ENCODE data around the gene SKIDA1.

Gene SKIDA1

GRCh38 chr10:21502348-21502740, 23.1 kb downstream of the SKIDA1 start:
- in situ Hi-C loops (cut with MboI; ENCODE audit: low sequenced_read_pairs), result no loop called here

- in situ Hi-C loops (cut with MboI; ENCODE audit: low sequenced_read_pairs), result no loop called here
Measured at GRCh38 chr10:21501731-21502347, 23.6 kb downstream of the SKIDA1 start.

GRCh38 chr10:21501091-21501490, 24.4 kb downstream of the SKIDA1 start:
- in situ Hi-C loops (cut with MboI; ENCODE audit: low sequenced_read_pairs), result no loop called here

GRCh38 chr10:21500578-21500910, 24.9 kb downstream of the SKIDA1 start:
- in situ Hi-C loops (cut with MboI; ENCODE audit: low sequenced_read_pairs), result no loop called here

- in situ Hi-C loops (cut with MboI; ENCODE audit: low sequenced_read_pairs), result loop anchor here (25.0 kb wide), 3 partner anchors 213 to 1487 kb away; no protein-coding TSS in a partner anchor
Measured at GRCh38 chr10:21499701-21500577, 25.5 kb downstream of the SKIDA1 start.

- in situ Hi-C loops (cut with MboI; ENCODE audit: low sequenced_read_pairs), result loop anchor here (25.0 kb wide), 3 partner anchors 212 to 1488 kb away; no protein-coding TSS in a partner anchor
Measured at GRCh38 chr10:21498986-21499385, 26.5 kb downstream of the SKIDA1 start.

GRCh38 chr10:21498377-21498776, 27.1 kb downstream of the SKIDA1 start:
- in situ Hi-C loops (cut with MboI; ENCODE audit: low sequenced_read_pairs), result loop anchor here (25.0 kb wide), 3 partner anchors 211 to 1489 kb away; no protein-coding TSS in a partner anchor

GRCh38 chr10:21497177-21497807, 28.2 kb downstream of the SKIDA1 start:
- in situ Hi-C loops (cut with MboI; ENCODE audit: low sequenced_read_pairs), result loop anchor here (25.0 kb wide), 3 partner anchors 210 to 1490 kb away; no protein-coding TSS in a partner anchor

GRCh38 chr10:21496343-21497176, 28.9 kb downstream of the SKIDA1 start:
- in situ Hi-C loops (cut with MboI; ENCODE audit: low sequenced_read_pairs), result loop anchor here (25.0 kb wide), 3 partner anchors 209 to 1491 kb away; no protein-coding TSS in a partner anchor

GRCh38 chr10:21495752-21496342, 29.6 kb downstream of the SKIDA1 start:
- in situ Hi-C loops (cut with MboI; ENCODE audit: low sequenced_read_pairs), result loop anchor here (25.0 kb wide), 3 partner anchors 209 to 1491 kb away; no protein-coding TSS in a partner anchor

- in situ Hi-C loops (cut with MboI; ENCODE audit: low sequenced_read_pairs), result loop anchor here (25.0 kb wide), 3 partner anchors 208 to 1492 kb away; no protein-coding TSS in a partner anchor
Measured at GRCh38 chr10:21495002-21495751, 30.3 kb downstream of the SKIDA1 start.

GRCh38 chr10:21494191-21495001, 31.1 kb downstream of the SKIDA1 start:
- in situ Hi-C loops (cut with MboI; ENCODE audit: low sequenced_read_pairs), result loop anchor here (25.0 kb wide), 3 partner anchors 207 to 1493 kb away; no protein-coding TSS in a partner anchor

- in situ Hi-C loops (cut with MboI; ENCODE audit: low sequenced_read_pairs), result loop anchor here (25.0 kb wide), 3 partner anchors 206 to 1494 kb away; no protein-coding TSS in a partner anchor
Measured at GRCh38 chr10:21493784-21494183, 31.7 kb downstream of the SKIDA1 start.

- in situ Hi-C loops (cut with MboI; ENCODE audit: low sequenced_read_pairs), result loop anchor here (25.0 kb wide), 3 partner anchors 205 to 1495 kb away; no protein-coding TSS in a partner anchor
Measured at GRCh38 chr10:21492421-21492820, 33.1 kb downstream of the SKIDA1 start.

- in situ Hi-C loops (cut with MboI; ENCODE audit: low sequenced_read_pairs), result loop anchor here (25.0 kb wide), 3 partner anchors 203 to 1497 kb away; no protein-coding TSS in a partner anchor
Measured at GRCh38 chr10:21490711-21491105, 34.8 kb downstream of the SKIDA1 start.

- in situ Hi-C loops (cut with MboI; ENCODE audit: low sequenced_read_pairs), result loop anchor here (25.0 kb wide), 3 partner anchors 203 to 1497 kb away; no protein-coding TSS in a partner anchor
Measured at GRCh38 chr10:21490028-21490710, 35.3 kb downstream of the SKIDA1 start.

GRCh38 chr10:21488957-21489446, 36.5 kb downstream of the SKIDA1 start:
- in situ Hi-C loops (cut with MboI; ENCODE audit: low sequenced_read_pairs), result loop anchor here (25.0 kb wide), 3 partner anchors 202 to 1498 kb away; no protein-coding TSS in a partner anchor
